Natural killer cell (primary cell): ENCODE measurements around the gene SUSD2. TPM values are rescaled to one million over a fixed set of nuclear protein-coding genes. Genes with fewer than 3 reads are reported as not detected.

Experiments used
- ATAC-seq, 3 donors: fragments of 150-1000 bp in 2 of 3; fragments of 200-7000 bp in 1 of 3; cut with Tn5 transposase; 1 replicate in 1 of 3; 2 replicates in 2 of 3; pipeline ENCODE4 v1.10.0; 2021; ENCODE audit warnings: mild to moderate bottlenecking in 2 of 3, moderate library complexity in 2 of 3
- DNase-seq, 2 donors: peaks; one replicate each; pipeline versions ENCODE4 v3.0.0 to v3.0.0-alpha.2; 2013 to 2021; ENCODE audit warnings: mixed read lengths in 1 of 2
- H3K27ac ChIP-seq: one replicate; pipeline ENCODE4 v1.5.1; 2013; ENCODE audit warnings: mild to moderate bottlenecking, low read length
- H3K27me3 ChIP-seq: one replicate; pipeline ENCODE4 v1.6.1; 2013; ENCODE audit warnings: low read length; ENCODE audit not compliant: control insufficient read depth, insufficient read depth
- H3K36me3 ChIP-seq: one replicate; pipeline ENCODE4 v1.6.1; 2013; ENCODE audit warnings: low read length; ENCODE audit not compliant: control insufficient read depth, insufficient read depth
- H3K4me1 ChIP-seq: one replicate; pipeline ENCODE4 v1.6.1; 2013; ENCODE audit warnings: low read length; ENCODE audit not compliant: control insufficient read depth, insufficient read depth
- H3K4me3 ChIP-seq: one replicate; pipeline ENCODE4 v1.5.1; 2013; ENCODE audit warnings: low read length
- H3K9me3 ChIP-seq: one replicate; pipeline ENCODE4 v1.6.1; 2013; ENCODE audit warnings: low read length; ENCODE audit not compliant: control insufficient read depth, insufficient read depth
- H3K27ac Mint-ChIP-seq, 2 donors: one replicate each; pipeline ENCODE4 v1.8.0; 2022; ENCODE audit warnings: mild to moderate bottlenecking in 2 of 2, mixed read lengths in 2 of 2, moderate library complexity in 1 of 2
- H3K27me3 Mint-ChIP-seq, 2 donors: one replicate each; pipeline ENCODE4 v1.8.0; 2022; ENCODE audit warnings: low read depth in 2 of 2, mixed read lengths in 2 of 2
- H3K36me3 Mint-ChIP-seq: one replicate; pipeline ENCODE4 v1.8.0; 2022; ENCODE audit warnings: mixed read lengths
- H3K4me1 Mint-ChIP-seq, 2 donors: one replicate each; pipeline ENCODE4 v1.8.0; 2022; ENCODE audit warnings: mixed read lengths in 2 of 2
- H3K4me3 Mint-ChIP-seq: one replicate; pipeline ENCODE4 v1.8.0; 2022; ENCODE audit warnings: mild to moderate bottlenecking, moderate library complexity, mixed read lengths
- H3K9me3 Mint-ChIP-seq, 2 donors: one replicate each; pipeline ENCODE4 v1.8.0; 2022; ENCODE audit warnings: mixed read lengths in 2 of 2
- WGBS: methylation state at CpG from one replicate; pipeline ENCODE4 v1.1.7; 2013; ENCODE audit warnings: missing lambda C conversion rate; ENCODE audit not compliant: insufficient coverage; 5-methylcytosine and 5-hydroxymethylcytosine counted together
- intact Hi-C: fragments of 100-400 bp; cut with micrococcal nuclease; formaldehyde crosslinking; loops from one replicate; pipeline ENCODE4 v1.14.2; 2022
- total RNA-seq, 4 donors: library from RNA; stranded (reverse); fragments of 120-200 nt in 1 of 4; gene quantifications; one replicate each; pipeline versions ENCODE4 v1.2.3 to v1.2.4, GENCODE V29; 2013 to 2022
- TF ChIP-seq, protein P1 (sequence below): fragments of 200-600 bp; IDR thresholded peaks from one replicate; pipeline ENCODE4 v1.8.0; 2022; ENCODE audit warnings: antibody characterized with exemption

SUSD2 gene
- total RNA-seq, 3 donors from 2014 or later (not counting 1 experiment from before 2014, with no cell fraction given) = 0.75 to 1.7 (median 1.5) TPM

DNA sequence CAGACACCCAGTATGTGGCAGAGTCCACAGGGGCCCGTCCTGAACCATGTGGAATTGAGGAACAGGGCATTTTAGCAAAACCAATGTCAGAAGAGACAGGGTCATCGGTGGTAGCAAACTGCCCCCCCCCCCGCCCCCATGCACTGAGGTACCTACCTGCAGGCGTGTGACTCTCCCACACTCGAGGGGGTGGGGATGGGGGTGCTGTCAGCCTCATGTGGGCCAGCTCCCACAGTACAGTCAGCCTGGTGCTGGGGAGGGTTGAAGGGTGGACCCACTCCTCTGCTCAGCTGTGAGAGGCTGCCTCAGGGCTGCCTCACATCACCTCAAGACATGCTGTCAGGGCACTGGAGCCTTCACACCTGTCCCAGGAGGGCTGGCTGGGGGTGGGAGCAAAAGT lies 10.7 kb upstream of the SUSD2 start:
- Mint-ChIP-seq H3K4me3 (no peak overlapping the region), H3K36me3 (peaks cover 6% of the 10 kb centered on the region), H3K9me3 (no peaks in the 10 kb centered on the region), H3K27ac (peak overlapping the region in 1 of 2 donors; percentile 43), H3K4me1 (peaks cover 6 to 28% of the 10 kb centered on the region in 2 donors), H3K27me3 (no peaks in the 10 kb centered on the region)
- Histone ChIP-seq H3K4me1 (peaks cover 34% of the 10 kb centered on the region), H3K36me3 (peaks cover 84% of the 10 kb centered on the region), H3K4me3 (no peak overlapping the region), H3K9me3 (no peaks in the 10 kb centered on the region), H3K27ac (no peak overlapping the region), H3K27me3 (no peaks in the 10 kb centered on the region)
- ATAC-seq = no peak
- WGBS = 90% methylated on average over 5 of the region's 5 CpGs
- intact Hi-C loops = loop anchor here (5.0 kb wide), 1 partner anchor 38 kb away; no protein-coding TSS in a partner anchor
- TF ChIP-seq, protein P1, sequence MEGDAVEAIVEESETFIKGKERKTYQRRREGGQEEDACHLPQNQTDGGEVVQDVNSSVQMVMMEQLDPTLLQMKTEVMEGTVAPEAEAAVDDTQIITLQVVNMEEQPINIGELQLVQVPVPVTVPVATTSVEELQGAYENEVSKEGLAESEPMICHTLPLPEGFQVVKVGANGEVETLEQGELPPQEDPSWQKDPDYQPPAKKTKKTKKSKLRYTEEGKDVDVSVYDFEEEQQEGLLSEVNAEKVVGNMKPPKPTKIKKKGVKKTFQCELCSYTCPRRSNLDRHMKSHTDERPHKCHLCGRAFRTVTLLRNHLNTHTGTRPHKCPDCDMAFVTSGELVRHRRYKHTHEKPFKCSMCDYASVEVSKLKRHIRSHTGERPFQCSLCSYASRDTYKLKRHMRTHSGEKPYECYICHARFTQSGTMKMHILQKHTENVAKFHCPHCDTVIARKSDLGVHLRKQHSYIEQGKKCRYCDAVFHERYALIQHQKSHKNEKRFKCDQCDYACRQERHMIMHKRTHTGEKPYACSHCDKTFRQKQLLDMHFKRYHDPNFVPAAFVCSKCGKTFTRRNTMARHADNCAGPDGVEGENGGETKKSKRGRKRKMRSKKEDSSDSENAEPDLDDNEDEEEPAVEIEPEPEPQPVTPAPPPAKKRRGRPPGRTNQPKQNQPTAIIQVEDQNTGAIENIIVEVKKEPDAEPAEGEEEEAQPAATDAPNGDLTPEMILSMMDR = no peak
- DNase-seq = no peak

- Histone ChIP-seq H3K9me3 (no peaks in the 10 kb centered on the region), H3K4me1 (peaks cover 34% of the 10 kb centered on the region), H3K36me3 (peaks cover 84% of the 10 kb centered on the region), H3K27me3 (no peaks in the 10 kb centered on the region), H3K4me3 (no peak overlapping the region), H3K27ac (no peak overlapping the region)
- intact Hi-C loops = loop anchor here (5.0 kb wide), 1 partner anchor 40 kb away; no protein-coding TSS in a partner anchor
- no peak for DNase-seq
- Mint-ChIP-seq H3K27ac (peak overlapping the region; percentile 62 to 68), H3K36me3 (peaks cover 6% of the 10 kb centered on the region), H3K27me3 (no peaks in the 10 kb centered on the region), H3K4me1 (peaks cover 6 to 31% of the 10 kb centered on the region in 2 donors), H3K4me3 (no peak overlapping the region), H3K9me3 (no peaks in the 10 kb centered on the region)
- ATAC-seq = no peak
- TF ChIP-seq, protein P1 = no peak
- 78% methylated on average over 5 of the region's 12 CpGs for WGBS
Observed at GRCh38 chr22:24171822-24172221, 9.5 kb upstream of the SUSD2 start.

DNA sequence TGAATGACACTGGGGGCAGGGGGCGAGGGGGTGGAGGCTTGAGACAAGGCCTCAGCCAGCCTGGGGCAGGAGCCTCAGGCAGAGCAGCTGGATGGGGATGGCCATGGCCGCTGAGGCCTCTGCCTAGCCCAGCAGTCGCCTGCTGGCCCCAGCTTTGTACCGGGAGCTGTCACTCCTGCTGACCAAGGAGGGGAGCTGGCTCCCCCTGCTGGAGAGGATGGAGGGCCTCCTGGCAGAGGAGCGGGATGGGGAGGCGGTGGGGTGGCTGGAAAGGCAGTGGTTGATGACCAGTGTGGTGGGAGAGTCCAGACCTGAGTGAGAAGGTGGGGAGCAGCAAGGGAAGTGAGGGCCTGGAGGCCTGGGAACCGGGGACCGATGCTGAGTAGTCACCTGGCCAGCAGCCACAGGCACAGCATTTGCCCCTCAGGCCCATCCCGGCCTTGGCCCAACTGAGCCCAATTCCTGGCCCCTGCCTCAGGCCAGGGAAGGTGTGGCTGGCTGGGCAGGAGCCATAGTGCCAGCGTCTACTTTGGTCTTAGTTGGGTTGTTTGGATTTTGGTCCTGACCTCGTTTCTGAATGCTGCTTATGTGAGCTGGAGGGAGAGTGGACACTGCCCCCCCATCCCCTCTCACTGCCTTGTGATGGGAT lies 6.0 kb upstream of the SUSD2 start:
- intact Hi-C loops = loop anchor here (1.0 kb wide), 1 partner anchor 68 kb away; no protein-coding TSS in a partner anchor
- Histone ChIP-seq H3K4me3 (no peak overlapping the region), H3K9me3 (no peaks in the 10 kb centered on the region), H3K27me3 (no peaks in the 10 kb centered on the region), H3K27ac (no peak overlapping the region), H3K4me1 (peaks cover 15% of the 10 kb centered on the region), H3K36me3 (peaks cover 71% of the 10 kb centered on the region)
- ATAC-seq (peak; percentile 62 to 79 (median 76)), DNase-seq (peak; percentile 58 to 79)
- WGBS = 77% methylated on average over 11 of the region's 11 CpGs
- Mint-ChIP-seq H3K4me3 (no peak overlapping the region), H3K27ac (peak overlapping the region in 1 of 2 donors; percentile 68), H3K9me3 (no peaks in the 10 kb centered on the region), H3K36me3 (no peaks in the 10 kb centered on the region), H3K4me1 (peaks cover 0 to 16% of the 10 kb centered on the region in 2 donors), H3K27me3 (no peaks in the 10 kb centered on the region)
- TF ChIP-seq, protein P1 = peak; percentile 50

DNA sequence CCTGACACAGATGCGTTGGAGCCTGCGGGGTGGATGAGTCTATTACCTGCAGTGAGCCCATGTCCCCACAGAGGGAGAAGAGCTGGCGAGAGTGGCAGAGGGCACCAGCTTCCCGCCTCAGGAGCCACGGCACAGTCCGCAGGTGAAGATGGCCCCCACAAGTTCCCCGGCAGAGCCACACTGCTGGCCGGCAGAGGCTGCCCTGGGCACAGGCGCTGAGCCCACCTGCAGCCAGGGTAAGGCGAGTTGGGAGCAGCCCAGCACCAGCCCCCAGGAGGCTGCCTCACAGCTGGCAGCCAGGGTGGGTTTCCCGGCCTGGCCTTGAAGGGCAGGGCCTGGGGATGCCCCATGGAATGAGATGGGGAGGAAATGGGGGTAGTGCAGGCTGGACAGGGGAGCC lies 5.2 kb upstream of the SUSD2 start:
- Histone ChIP-seq H3K27ac (no peak overlapping the region), H3K36me3 (peaks cover 66% of the 10 kb centered on the region), H3K4me3 (no peak overlapping the region), H3K27me3 (no peaks in the 10 kb centered on the region), H3K4me1 (peaks cover 14% of the 10 kb centered on the region), H3K9me3 (no peaks in the 10 kb centered on the region)
- Mint-ChIP-seq H3K27me3 (no peaks in the 10 kb centered on the region), H3K4me1 (peaks cover 0 to 16% of the 10 kb centered on the region in 2 donors), H3K27ac (no peak overlapping the region), H3K9me3 (no peaks in the 10 kb centered on the region), H3K4me3 (no peak overlapping the region), H3K36me3 (no peaks in the 10 kb centered on the region)
- ATAC-seq (no peak), DNase-seq (no peak)
- WGBS = 91% methylated on average over 11 of the region's 11 CpGs
- intact Hi-C loops = no loop called here
- TF ChIP-seq, protein P1 = no peak
